Right lobe of liver (tissue), 4 donors: ENCODE measurements around the gene ENC1.

Experiments used
- CTCF ChIP-seq, 4 donors: fragments of 200-600 bp in 3 of 4; fragments of 450-650 bp in 1 of 4; IDR thresholded peaks; one replicate each; pipeline versions ENCODE4 v1.5.1 to v1.8.0; 2016 to 2022; ENCODE audit warnings: antibody characterized with exemption in 4 of 4, mild to moderate bottlenecking in 2 of 4
- POLR2A ChIP-seq: fragments of 450-650 bp; IDR thresholded peaks from one replicate; pipeline ENCODE4 v1.6.1; 2017; ENCODE audit warnings: antibody characterized with exemption, mild to moderate bottlenecking
- donor health status: DM: no; HTN: no; CAD: no.
- donor health status: DM: no; HTN: no; CAD: no.
- donor health status: DM: no; HTN: yes; CAD: no.

GRCh38 chr5:74624501-74624900, 16.0 kb downstream of the ENC1 start:
- TF ChIP-seq CTCF (IDR thresholded peaks at IDR 0.05) (no peak), POLR2A (no peak)
